ENCODE results near the gene PUM1. TPM values are rescaled to one million over a fixed set of nuclear protein-coding genes. Genes with fewer than 3 reads are reported as not detected.

Gene PUM1
- total RNA-seq, 1 donor from 2014 or later, result 57.5 TPM

GRCh38 chr1:31027693-31028526, 37.6 kb downstream of the PUM1 start:
- DNase-seq (ENCODE audit: low read depth in 2 of 2), result peak; percentile 46 to 48

DNA sequence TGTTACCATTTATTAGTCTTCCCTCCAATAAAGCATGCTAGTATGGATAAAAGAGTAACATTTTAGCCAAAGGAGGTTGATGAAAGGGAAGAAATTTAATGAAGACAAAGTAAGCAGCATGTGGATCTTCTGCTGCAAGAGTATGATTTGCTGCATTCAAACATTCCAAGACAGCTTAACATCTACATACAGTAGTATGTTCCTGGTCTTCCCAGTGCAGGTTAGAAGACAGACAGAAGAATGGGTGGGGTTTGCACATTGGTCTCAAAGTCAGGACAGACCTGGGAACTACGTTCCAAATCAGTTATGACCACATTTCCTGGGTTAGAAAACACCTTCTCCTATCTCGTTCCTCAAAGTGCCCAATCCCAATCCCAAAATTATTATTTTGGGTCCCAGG, 43.3 kb downstream of the PUM1 start:
- DNase-seq (ENCODE audit: low read depth in 2 of 2), result no peak

DNA sequence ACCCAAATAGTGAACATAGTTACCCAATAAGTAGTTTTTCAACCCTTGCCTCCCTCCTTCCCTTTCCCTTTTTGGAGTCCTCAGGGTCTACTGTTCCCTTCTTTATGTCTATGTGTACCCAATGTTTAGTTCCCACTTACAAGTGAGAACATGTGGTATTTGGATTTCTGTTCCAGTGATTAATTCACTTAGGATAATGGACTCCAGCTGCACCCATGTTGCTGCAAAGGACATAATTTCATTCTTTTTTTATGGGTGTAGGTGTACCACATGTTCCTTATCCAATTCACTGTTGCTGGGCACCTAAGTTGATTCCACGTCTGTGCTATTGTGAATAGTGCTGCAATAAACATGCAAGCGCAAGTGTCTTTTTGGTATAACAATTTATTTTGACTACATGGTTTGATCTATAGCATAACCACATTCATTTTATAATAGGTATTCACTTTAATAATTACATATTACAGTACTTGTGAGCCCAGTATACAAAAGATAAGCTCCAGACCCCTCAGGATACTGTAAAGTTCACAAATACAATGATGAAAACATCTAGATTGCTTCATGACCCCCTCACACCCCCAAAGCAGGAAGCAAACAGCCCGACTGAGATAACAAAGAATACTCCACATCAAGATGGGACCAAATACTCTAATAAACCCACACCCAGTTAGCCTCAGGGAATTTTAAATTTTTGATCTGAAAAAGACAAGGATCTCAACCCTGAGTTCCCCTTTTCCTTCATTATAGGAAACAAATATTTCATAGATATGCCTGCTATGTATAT, 45.3 kb downstream of the PUM1 start:
- DNase-seq (ENCODE audit: low read depth in 2 of 2), result peak in 1 of 2 donors; percentile 13

- no peak for DNase-seq (ENCODE audit: low read depth in 2 of 2)
Measured at GRCh38 chr1:31019401-31019800, 46.1 kb downstream of the PUM1 start.

DNA sequence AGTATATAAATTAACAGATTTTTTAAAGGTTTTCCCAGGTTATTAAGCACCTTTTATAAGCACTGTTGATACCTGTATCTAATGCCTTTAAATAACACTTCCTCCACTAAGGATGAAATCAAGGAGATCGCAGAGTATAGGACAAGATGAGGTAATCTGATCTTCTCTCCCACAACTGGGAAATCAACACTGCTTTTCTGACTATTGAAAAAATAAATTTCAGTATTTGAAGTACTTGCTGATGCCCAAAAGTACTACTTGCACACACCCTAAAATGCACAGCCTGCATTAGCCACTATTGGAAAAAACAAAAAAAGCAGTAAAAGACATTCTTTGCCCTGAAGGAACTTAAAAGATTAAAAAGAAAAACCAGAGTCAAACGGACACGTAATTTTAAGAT, 48.6 kb downstream of the PUM1 start:
- DNase-seq (ENCODE audit: low read depth in 2 of 2), result no peak

DNA sequence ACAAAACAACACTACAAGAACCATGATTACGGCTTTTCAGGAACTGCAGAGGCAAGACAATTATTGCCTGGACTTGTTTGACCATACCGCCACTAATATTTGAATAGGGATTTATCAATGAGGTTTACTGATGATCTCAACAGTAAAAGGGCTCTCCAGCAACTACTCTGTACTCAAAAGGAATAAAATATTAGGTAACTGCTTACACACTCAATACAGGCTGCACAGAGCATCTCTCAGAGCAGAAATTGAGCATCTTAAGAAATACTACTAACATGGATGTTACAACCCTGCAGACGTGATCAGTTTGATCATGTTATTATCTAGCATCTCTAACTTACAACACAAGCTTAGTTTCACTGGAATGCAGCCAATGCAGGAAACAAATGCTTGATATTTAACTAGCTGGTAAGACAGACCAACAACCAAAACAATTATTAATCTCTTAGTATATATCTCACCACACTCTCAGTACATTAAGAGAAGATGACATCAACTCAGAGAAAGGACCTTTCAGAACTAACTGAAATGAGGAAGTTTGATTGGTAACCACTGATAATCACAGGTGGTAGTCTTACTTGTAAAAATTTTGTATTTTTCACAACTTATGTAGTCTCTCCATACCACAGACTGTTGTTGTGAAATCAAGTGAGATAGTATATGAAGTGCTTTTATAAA, 52.2 kb downstream of the PUM1 start:
- peak; percentile 12 to 56 for DNase-seq (ENCODE audit: low read depth in 2 of 2)

- no peak for DNase-seq (ENCODE audit: low read depth in 2 of 2)
Measured at GRCh38 chr1:31012210-31012924, 53.1 kb downstream of the PUM1 start.

- DNase-seq (ENCODE audit: low read depth in 2 of 2), result no peak
Measured at GRCh38 chr1:31011719-31012118, 53.8 kb downstream of the PUM1 start.

- peak in 1 of 2 donors; percentile 16 for DNase-seq (ENCODE audit: low read depth in 2 of 2)
Measured at GRCh38 chr1:31010086-31010989, 55.2 kb downstream of the PUM1 start.

- peak; percentile 17 to 61 for DNase-seq (ENCODE audit: low read depth in 2 of 2)
Measured at GRCh38 chr1:31007462-31007991, 58.0 kb downstream of the PUM1 start.

GRCh38 chr1:31006747-31007146, 58.8 kb downstream of the PUM1 start:
- DNase-seq (ENCODE audit: low read depth in 2 of 2), result no peak

DNA sequence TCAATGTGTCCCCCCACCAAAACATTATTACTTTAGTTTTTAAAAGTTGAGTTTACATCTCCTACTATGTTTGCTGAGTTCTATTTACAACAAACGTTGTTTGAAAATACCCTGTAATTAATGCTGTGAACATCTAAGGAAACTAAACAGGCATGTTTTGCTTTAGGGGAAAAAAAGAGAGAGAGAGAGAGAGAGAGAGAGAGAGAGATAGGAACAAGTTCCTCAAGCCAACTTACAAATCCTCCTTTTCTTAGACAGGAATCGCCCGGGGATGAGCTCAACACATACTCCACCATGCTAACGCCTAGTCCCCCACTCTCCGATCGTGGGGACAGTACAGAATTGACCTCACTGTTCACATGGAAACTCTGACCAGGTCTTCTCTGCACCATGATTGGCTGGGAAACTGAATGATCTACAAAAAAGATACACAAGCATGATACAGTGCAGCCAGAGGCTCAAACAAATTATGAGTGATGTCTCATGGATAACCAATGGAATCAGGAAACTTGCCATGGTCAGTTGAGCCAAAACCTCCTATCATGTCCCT, 59.8 kb downstream of the PUM1 start:
- DNase-seq (ENCODE audit: low read depth in 2 of 2), result no peak

DNA sequence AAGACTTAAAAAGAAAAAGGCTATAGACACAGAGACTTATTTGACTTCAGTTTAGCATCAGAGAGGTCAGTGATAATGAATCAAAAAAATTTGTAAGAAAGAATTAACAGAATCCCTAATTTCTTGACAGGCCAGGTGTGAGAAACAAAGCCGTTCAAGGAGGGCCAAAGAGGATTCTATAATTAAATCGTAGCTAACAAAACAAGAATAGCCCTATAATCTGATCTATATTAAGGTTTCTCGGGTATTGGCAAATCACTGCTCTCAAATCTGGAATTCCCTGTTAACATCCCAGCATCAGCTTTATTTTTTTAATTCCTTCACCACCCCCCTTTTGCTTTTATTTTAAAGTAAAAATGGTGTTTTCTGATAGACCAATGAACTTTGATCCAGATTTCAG, 60.3 kb downstream of the PUM1 start:
- DNase-seq (ENCODE audit: low read depth in 2 of 2), result no peak

DNA sequence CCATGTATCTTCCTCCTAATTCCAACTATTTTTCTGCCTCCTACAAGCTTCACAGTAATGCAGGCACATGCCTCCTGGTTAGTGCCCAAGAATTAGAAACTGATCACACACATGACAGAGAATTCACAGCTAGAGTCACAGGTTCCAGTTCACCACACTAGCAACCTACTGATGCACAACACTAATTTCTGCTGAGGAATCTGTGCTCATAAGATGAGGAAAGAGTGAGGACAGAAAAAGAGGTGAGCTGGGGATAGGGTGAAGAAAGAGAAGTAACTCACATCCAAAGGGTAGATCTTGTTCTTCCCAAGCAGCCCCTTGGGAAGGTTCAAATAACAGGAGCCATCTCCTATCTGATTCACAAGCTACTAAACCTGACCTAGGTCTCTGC, 61.3 kb downstream of the PUM1 start:
- DNase-seq (ENCODE audit: low read depth in 2 of 2), result no peak

DNA sequence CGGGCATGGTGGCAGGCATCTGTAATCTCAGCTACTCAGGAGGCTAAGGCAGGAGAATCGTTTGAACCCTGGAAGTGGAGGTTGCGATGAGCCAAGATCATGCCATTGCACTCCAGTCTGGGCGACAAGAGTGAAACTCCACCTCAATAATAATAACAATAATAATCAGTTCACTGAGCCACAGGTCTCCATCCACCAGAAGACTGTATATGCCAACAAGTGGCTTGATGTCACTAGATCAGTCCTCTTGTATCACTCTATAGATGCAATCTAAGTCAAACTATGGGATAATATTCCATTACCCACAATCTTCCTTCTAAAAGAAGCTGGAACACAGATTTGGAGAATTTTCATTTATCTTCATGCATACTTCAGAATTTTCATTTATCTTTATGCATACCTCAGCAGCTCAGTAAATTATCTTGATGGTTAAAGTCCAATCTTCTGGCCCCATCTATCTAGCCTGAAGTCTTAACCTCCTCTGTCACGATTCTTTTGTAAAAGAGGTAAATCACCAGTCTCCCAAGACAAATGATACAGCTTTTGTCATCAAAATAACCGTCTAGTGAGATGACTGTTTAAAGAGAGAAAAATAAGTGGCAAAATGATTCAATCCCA, 61.8 kb downstream of the PUM1 start:
- DNase-seq (ENCODE audit: low read depth in 2 of 2), result no peak

GRCh38 chr1:31000301-31000700, 65.2 kb downstream of the PUM1 start:
- no peak for DNase-seq (ENCODE audit: low read depth in 2 of 2)

DNA sequence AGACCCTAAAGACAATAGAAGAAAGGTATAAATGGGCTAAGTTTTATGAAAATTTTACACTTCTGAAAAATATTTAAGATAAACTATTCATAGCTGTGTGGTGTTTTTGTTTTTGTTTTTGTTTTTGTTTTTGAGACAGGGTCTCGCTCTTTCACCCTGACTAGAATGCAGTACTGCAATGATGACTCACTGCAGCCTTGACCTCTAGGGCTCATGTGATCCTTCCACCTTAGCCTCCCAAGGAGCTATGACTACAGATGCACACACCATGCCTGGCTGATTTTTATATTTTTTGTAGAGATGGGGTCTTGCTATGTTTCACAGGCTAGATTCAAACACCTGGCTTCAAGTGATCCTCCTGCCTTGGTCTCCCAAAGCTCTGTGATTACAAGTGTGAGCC, 66.6 kb downstream of the PUM1 start:
- no peak for DNase-seq (ENCODE audit: low read depth in 2 of 2)

DNA sequence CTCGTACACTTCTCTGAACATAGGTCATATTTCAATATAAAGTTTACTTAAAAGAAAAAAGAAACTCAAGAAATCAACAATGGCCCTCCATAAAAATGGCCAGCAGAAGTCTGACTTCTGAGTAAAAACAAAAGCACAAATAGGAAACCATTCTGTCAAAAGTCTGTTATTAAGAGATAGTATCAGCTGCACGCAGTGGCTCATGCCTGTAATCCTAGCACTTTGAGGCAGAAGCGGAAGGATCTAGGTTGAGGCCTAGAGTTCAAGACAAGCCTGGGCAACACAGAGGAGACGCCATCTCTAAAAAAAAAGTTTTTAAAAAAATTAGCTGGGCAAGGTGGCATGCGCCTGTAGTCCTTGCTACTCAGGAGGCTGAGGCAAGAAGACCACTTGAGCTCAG, 67.3 kb downstream of the PUM1 start:
- no peak for DNase-seq (ENCODE audit: low read depth in 2 of 2)

GRCh38 chr1:30997463-30998057, 68.0 kb downstream of the PUM1 start:
- DNase-seq (ENCODE audit: low read depth in 2 of 2), result no peak
